Bronchial epithelial cell (primary cell): Measurements from ENCODE around the gene CALD1. TPM values are rescaled to one million over a fixed set of nuclear protein-coding genes. Genes with fewer than 3 reads are reported as not detected.

ENCODE experiments used
- DNase-seq: peaks from one replicate; pipeline ENCODE4 v3.0.0-alpha.2; 2010; ENCODE audit warnings: low read depth
- FAIRE-seq: peaks from 2 replicates; lab custom pipeline; 2011; peaks lifted over from hg19 to GRCh38; lab: Jason Lieb, UNC
- H3K27me3 ChIP-seq: 2 replicates; pipeline ENCODE4 v1.5.1; 2011; ENCODE audit warnings: low read length; ENCODE audit not compliant: control insufficient read depth, insufficient read depth
- H3K36me3 ChIP-seq: 2 replicates; pipeline ENCODE4 v1.5.1; 2011; ENCODE audit warnings: low read length; ENCODE audit not compliant: control insufficient read depth, insufficient read depth
- H3K4me3 ChIP-seq: 2 replicates; pipeline ENCODE4 v1.5.1; 2011; ENCODE audit warnings: mild to moderate bottlenecking, low read depth, low read length, control low read depth
- CTCF ChIP-seq: IDR thresholded peaks from 2 replicates; pipeline ENCODE4 v1.5.1; 2011; ENCODE audit warnings: mild to moderate bottlenecking, moderate library complexity, low read length, control low read depth, inconsistent platforms; ENCODE audit not compliant: insufficient read depth, severe bottlenecking
- total RNA-seq: library from RNA; depleted of rRNA; stranded (reverse); fragments of >200 nt; gene quantifications from 2 replicates; pipeline ENCODE4 v1.2.1, GENCODE V29; 2014

The CALD1 gene
- total RNA-seq, 1 donor from 2014 or later: 71.3 TPM

- TF ChIP-seq CTCF: no peak
- Histone ChIP-seq H3K36me3 (peaks cover 2% of the 10 kb centered on the region), H3K27me3 (no peaks in the 10 kb centered on the region), H3K4me3 (no peak overlapping the region)
- no peak for DNase-seq
- FAIRE-seq: no peak
Observed at GRCh38 chr7:134922720-134923704, 143.6 kb downstream of the CALD1 start.

- FAIRE-seq: no peak
- no peak for DNase-seq
- no peak for TF ChIP-seq CTCF
Observed at GRCh38 chr7:134925766-134926165, 146.3 kb downstream of the CALD1 start.

GRCh38 chr7:134926396-134926795, 147.0 kb downstream of the CALD1 start:
- peaks cover 8% of the 10 kb centered on the region for H3K36me3 ChIP-seq
- no peak for DNase-seq
- H3K4me3 ChIP-seq: no peak overlapping the region
- FAIRE-seq: no peak
- TF ChIP-seq CTCF: no peak
- H3K27me3 ChIP-seq: no peaks in the 10 kb centered on the region

More at GRCh38 chr7:134925766-134926165, 146.3 kb downstream of the CALD1 start:
- Histone ChIP-seq H3K4me3 (no peak overlapping the region), H3K27me3 (no peaks in the 10 kb centered on the region), H3K36me3 (peaks cover 8% of the 10 kb centered on the region)

GRCh38 chr7:134927076-134927475, 147.6 kb downstream of the CALD1 start:
- H3K27me3 ChIP-seq: no peaks in the 10 kb centered on the region
- H3K36me3 ChIP-seq: peaks cover 8% of the 10 kb centered on the region
- TF ChIP-seq CTCF: no peak
- H3K4me3 ChIP-seq: no peak overlapping the region
- FAIRE-seq (no peak), DNase-seq (no peak)

GRCh38 chr7:134927723-134928122, 148.3 kb downstream of the CALD1 start:
- FAIRE-seq: no peak
- Histone ChIP-seq H3K27me3 (no peaks in the 10 kb centered on the region), H3K36me3 (peaks cover 10% of the 10 kb centered on the region), H3K4me3 (no peak overlapping the region)
- no peak for TF ChIP-seq CTCF
- no peak for DNase-seq
